ENCODE data around the gene FAM81A.

DNA sequence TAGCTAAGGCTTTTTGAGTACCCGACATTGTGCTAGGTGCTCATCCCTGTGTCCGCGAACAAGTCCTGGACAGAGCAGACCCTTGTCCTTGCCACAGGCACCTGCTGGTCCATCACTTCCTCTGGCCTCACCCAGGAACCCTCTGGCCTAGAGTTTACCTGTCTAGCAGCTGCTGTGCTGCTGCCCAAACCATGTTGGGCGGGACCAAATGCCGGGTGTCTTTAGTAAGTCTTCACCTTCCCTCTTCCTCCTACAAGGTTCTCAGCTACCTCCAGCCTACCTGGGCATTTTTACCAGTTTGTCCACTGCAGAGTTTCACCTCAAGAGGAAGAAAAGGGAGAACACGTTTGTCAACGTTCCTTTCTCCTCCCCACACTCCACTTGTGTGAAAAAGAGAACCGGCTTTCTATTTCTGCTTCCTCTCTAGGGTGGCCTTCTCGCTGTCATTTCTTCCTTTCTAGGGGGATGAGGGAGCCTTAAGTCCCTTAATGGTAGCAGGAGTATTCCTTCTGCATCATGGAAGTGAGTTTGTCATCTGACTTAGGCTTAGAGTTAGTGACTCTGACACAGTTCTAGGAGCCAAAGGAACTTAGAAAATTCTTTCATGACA, 93.2 kb downstream of the FAM81A start:
- TF ChIP-seq CTCF (IDR thresholded peaks at IDR 0.05; ENCODE audit: insufficient read depth, low read length) (no peak), POLR2AphosphoS5 (IDR thresholded peaks at IDR 0.05; ENCODE audit: low read depth) (no peak)

All from HL-60 (cell line).